D721Med (cell line): ENCODE measurements around the gene ADIPOR2.

Experiments used
- DNase-seq: peaks from one replicate; pipeline ENCODE4 v3.0.0; 2011; ENCODE audit warnings: low spot score; ENCODE audit not compliant: insufficient read length
- FAIRE-seq: peaks from 2 replicates; lab custom pipeline; 2011; peaks lifted over from hg19 to GRCh38; lab: Jason Lieb, UNC
- TF ChIP-seq, protein P1 (sequence below): IDR thresholded peaks from 2 replicates; pipeline ENCODE4 v1.5.1; 2012; ENCODE audit warnings: mild to moderate bottlenecking, control low read depth; ENCODE audit not compliant: insufficient read depth; ENCODE audit errors: missing control alignments

ADIPOR2 gene

DNA sequence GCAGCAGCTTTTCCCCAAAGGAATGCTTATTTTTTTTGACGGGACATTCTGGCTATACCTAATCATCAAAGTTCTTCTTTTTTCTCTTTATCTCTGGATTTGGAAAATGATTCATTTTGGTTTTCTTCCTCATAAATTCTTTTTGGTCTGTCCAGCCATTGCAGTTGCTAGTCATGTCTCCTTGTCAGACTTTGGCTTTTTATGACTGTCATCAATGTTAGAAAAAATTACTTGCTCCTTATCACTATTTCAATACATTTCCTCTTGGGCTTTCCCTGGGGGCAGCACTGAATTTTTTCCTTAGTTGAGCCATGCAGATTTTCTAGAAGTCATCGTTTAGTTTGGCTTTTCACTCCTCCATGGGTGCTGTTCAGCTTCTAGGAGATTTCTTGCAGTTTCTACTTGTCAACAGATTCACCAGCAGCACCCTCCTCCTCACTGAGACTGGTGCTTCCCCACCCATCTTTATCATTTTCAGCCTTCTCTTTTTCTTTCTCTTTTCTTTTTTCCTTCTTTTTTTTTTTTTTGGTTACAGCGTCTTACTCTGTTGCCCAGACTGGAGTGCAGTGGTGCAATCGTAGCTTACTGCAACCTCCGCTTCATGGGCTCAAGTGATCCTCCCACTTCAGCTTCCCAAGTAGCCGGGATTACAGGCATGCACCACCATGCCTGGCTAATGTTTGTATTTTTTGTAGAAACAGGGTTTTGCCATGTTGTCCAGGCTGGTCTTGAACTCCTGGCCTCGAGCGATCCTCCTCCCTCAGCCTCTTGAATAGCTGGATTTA is 5.2 kb downstream of the ADIPOR2 start:
- DNase-seq (no peak), FAIRE-seq (no peak)
- TF ChIP-seq, protein P1, sequence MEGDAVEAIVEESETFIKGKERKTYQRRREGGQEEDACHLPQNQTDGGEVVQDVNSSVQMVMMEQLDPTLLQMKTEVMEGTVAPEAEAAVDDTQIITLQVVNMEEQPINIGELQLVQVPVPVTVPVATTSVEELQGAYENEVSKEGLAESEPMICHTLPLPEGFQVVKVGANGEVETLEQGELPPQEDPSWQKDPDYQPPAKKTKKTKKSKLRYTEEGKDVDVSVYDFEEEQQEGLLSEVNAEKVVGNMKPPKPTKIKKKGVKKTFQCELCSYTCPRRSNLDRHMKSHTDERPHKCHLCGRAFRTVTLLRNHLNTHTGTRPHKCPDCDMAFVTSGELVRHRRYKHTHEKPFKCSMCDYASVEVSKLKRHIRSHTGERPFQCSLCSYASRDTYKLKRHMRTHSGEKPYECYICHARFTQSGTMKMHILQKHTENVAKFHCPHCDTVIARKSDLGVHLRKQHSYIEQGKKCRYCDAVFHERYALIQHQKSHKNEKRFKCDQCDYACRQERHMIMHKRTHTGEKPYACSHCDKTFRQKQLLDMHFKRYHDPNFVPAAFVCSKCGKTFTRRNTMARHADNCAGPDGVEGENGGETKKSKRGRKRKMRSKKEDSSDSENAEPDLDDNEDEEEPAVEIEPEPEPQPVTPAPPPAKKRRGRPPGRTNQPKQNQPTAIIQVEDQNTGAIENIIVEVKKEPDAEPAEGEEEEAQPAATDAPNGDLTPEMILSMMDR, result no peak

DNA sequence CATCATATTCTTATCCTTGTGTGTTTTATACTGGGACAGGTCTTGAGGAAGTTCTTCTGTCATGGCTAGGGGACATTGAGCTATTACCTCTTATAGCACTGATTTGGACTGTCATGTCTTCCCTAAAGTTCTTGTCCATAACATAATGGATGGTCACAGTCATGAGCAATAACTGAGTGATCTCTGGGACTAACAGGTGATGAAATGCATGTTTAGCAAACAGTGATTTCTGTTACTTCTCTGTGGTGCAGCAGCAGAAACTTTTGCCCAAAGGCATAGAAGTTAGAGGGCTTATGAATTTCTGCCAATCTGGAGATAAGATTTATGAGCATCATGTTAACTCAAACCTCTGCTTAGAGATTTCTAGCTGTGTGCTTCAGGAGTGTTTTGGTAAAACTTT is 5.9 kb downstream of the ADIPOR2 start:
- TF ChIP-seq, protein P1, result no peak
- FAIRE-seq (no peak), DNase-seq (no peak)

DNA sequence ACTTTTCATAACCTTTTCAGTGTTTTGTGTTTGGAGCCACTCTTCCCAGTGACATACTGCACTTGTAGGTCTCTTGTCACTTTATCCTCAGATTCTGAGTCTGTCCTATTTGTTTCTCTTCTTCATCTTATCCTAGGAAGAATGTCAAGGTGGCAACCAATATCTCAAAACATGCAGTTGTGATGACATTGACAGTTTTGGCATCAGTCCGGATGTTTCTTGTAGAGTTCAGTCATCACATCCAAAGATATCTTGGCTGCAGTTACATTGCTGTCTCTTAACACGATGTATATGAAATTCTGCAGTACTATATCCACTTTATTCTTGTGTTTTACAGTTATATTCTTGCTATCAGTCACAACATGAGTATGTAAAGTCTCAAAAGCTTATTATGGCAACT is 6.4 kb downstream of the ADIPOR2 start:
- FAIRE-seq (no peak), DNase-seq (no peak)
- TF ChIP-seq, protein P1, result no peak

DNA sequence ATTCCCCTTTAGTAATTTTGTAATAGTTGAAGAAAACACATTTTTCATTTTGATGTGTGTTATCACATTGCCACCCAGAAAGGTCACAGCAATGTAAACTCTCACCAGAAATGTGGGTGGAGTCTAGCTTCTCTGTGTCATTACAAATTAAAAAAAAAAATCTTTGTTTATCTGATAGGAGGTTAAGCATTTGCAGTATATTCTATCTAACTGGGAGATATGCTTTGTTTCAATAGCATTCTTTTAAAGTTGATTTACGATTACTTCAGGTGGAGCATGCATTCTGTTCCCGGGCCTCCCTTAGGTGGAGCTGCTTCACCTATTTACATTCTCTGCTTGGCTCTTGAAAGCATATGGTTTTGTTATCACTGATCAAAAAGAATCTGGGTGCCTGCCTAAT is 7.8 kb downstream of the ADIPOR2 start:
- DNase-seq (no peak), FAIRE-seq (no peak)
- TF ChIP-seq, protein P1, result no peak

DNA sequence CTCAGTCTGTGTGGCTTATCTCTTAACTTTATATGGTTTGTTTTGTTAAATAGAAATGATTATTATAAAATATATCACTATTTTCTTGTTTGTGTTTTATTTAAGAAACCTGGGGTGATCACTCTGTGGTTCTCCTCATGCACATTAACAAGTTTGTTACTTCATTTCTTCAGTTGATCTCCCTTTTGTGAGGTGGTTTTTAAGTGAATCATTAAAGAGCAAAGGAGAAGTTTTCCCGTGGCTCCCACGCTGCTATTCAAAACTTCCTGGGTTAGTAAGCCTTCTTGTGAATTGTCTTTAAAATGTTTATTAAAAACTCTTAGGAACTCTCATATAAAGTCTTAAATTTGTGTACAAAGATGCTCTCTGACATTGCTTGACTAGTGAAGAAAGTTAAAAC is 11.8 kb downstream of the ADIPOR2 start:
- TF ChIP-seq, protein P1, result no peak
- no peak for DNase-seq
- FAIRE-seq, result no peak

DNA sequence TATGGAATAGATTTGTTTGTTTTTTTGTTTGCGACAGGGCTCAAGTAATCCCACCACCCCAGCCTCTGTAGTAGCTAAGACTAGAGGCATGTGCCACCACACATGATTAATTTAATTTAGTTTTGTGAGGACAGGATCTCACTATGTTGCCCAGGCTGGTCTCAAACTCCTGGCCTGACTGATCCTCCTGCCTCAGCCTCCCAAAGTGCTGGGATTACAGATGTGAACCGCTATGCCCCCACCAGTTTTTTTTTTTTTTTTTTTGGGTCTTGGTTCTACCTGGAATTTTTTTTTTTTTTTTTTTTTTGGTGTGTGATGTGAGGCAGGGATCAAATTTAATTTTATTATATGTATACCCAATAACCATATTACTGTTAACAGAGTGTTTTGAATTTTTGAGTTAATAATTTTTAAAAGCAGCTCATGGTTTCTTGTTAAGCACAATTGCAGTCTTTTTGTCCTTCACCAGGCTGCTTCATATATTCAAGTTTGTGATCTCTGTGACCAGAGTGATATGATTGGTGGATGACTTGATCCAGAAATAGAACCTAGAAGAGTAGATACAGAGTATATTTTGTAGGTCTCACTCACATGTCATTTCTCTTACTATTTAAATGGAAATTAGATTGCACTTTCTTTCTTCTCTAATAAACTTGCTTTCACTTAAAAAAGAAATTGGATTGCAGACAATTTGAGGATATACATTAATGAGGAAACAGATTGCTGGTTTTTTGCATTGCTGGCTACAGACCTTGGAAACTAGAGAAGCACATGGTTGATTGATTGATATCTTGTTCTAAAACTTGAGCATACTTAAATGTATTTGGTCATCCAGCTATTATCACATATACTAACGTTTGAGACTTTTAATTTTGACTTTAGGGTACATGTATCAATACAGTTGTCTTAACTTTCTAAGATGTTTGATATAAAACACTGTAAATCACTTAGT is 13.2 kb downstream of the ADIPOR2 start:
- TF ChIP-seq, protein P1, result no peak
- no peak for DNase-seq
- peak; percentile 29 for FAIRE-seq
